Stomach (tissue), 4 donors: ENCODE results near the gene RNU11.
"Not testable (repeated sequence)": the region's sequence is repeated elsewhere in the genome, so short reads cannot be mapped to it uniquely, and the experiment has no call there.

Experiments used
- CTCF ChIP-seq, 7 experiments: fragments of 450-650 bp in 4 of 7; fragments of 200-600 bp in 3 of 7; sonication (generic) in 3 of 7; IDR thresholded peaks; one replicate each; pipeline ENCODE4 v1.5.1; 2016 to 2019; ENCODE audit warnings: antibody characterized with exemption in 7 of 7, control low read depth in 2 of 7, mild to moderate bottlenecking in 1 of 7
- EP300 ChIP-seq: sonication (generic); formaldehyde crosslinking; IDR thresholded peaks from one replicate; pipeline ENCODE4 v1.6.1; 2017; ENCODE audit warnings: antibody characterized with exemption
- POLR2AphosphoS5 ChIP-seq, 3 donors: sonication (generic); formaldehyde crosslinking; IDR thresholded peaks; one replicate each; pipeline ENCODE4 v1.6.1; 2016; ENCODE audit warnings: antibody characterized with exemption in 3 of 3

- TF ChIP-seq CTCF (IDR thresholded peaks at IDR 0.05); POLR2AphosphoS5 (IDR thresholded peaks at IDR 0.05); EP300: not testable (repeated sequence)
Observed at GRCh38 chr1:28691627-28692026, 43.2 kb downstream of the RNU11 start.
